ENCODE measurements around the gene GUCA2A.

The GUCA2A gene

GRCh38 chr1:42148166-42148565 is 16.4 kb downstream of the GUCA2A start:
- no peak for TF ChIP-seq TEAD4 (IDR thresholded peaks at IDR 0.05)
- TF ChIP-seq ZBTB7A (IDR thresholded peaks at IDR 0.05; ENCODE audit: low read depth) = no peak
- no peak for TF ChIP-seq NFIC (IDR thresholded peaks at IDR 0.05)
- TF ChIP-seq YY1 (IDR thresholded peaks at IDR 0.05; ENCODE audit: low read depth) = no peak
- no peak for TF ChIP-seq FOXM1 (IDR thresholded peaks at IDR 0.05; ENCODE audit: borderline replicate concordance, low read depth)
- TF ChIP-seq CREB1 (IDR thresholded peaks at IDR 0.05; ENCODE audit: low read depth) = no peak
- no peak for TF ChIP-seq CEBPB (IDR thresholded peaks at IDR 0.05)
- no peak for TF ChIP-seq EGR1 (IDR thresholded peaks at IDR 0.05)

- TF ChIP-seq EGR1 (IDR thresholded peaks at IDR 0.05) (no peak), MAX (IDR thresholded peaks at IDR 0.05) (peak; percentile 37; the same call in 1 of the 2 replicates), TAF1 (IDR thresholded peaks at IDR 0.05; ENCODE audit: low read depth) (no peak), CREB1 (IDR thresholded peaks at IDR 0.05; ENCODE audit: low read depth) (no peak), ZBTB7A (IDR thresholded peaks at IDR 0.05; ENCODE audit: low read depth) (no peak), TCF12 (IDR thresholded peaks at IDR 0.05; ENCODE audit: low read depth) (no peak), FOXM1 (IDR thresholded peaks at IDR 0.05; ENCODE audit: borderline replicate concordance, low read depth) (no peak), YY1 (IDR thresholded peaks at IDR 0.05; ENCODE audit: low read depth) (no peak), USF1 (IDR thresholded peaks at IDR 0.05) (no peak), CEBPB (IDR thresholded peaks at IDR 0.05) (peak; percentile 77), NFIC (IDR thresholded peaks at IDR 0.05) (no peak), TEAD4 (IDR thresholded peaks at IDR 0.05) (no peak), REST (IDR thresholded peaks at IDR 0.05; ENCODE audit: low read depth) (no peak), RAD21 (IDR thresholded peaks at IDR 0.05; ENCODE audit: low read depth) (peak; percentile 95), EP300 (IDR thresholded peaks at IDR 0.05; ENCODE audit: borderline replicate concordance) (no peak)
Observed at GRCh38 chr1:42146626-42147320, 17.8 kb downstream of the GUCA2A start.

- no peak for TF ChIP-seq EGR1 (IDR thresholded peaks at IDR 0.05)
- no peak for TF ChIP-seq ZBTB7A (IDR thresholded peaks at IDR 0.05; ENCODE audit: low read depth)
- no peak for TF ChIP-seq CREB1 (IDR thresholded peaks at IDR 0.05; ENCODE audit: low read depth)
- no peak for TF ChIP-seq NFIC (IDR thresholded peaks at IDR 0.05)
- TF ChIP-seq USF1 (IDR thresholded peaks at IDR 0.05) = no peak
- no peak for TF ChIP-seq REST (IDR thresholded peaks at IDR 0.05; ENCODE audit: low read depth)
- TF ChIP-seq YY1 (IDR thresholded peaks at IDR 0.05; ENCODE audit: low read depth) = no peak
- no peak for TF ChIP-seq MAX (IDR thresholded peaks at IDR 0.05)
- TF ChIP-seq EP300 (IDR thresholded peaks at IDR 0.05; ENCODE audit: borderline replicate concordance) = no peak
- TF ChIP-seq RAD21 (IDR thresholded peaks at IDR 0.05; ENCODE audit: low read depth) = no peak
- TF ChIP-seq CEBPB (IDR thresholded peaks at IDR 0.05) = no peak
- no peak for TF ChIP-seq TAF1 (IDR thresholded peaks at IDR 0.05; ENCODE audit: low read depth)
- TF ChIP-seq TCF12 (IDR thresholded peaks at IDR 0.05; ENCODE audit: low read depth) = no peak
- TF ChIP-seq TEAD4 (IDR thresholded peaks at IDR 0.05) = no peak
- TF ChIP-seq FOXM1 (IDR thresholded peaks at IDR 0.05; ENCODE audit: borderline replicate concordance, low read depth) = no peak
Observed at GRCh38 chr1:42145764-42146625, 18.6 kb downstream of the GUCA2A start.

- no peak for TF ChIP-seq CREB1 (IDR thresholded peaks at IDR 0.05; ENCODE audit: low read depth)
- TF ChIP-seq REST (IDR thresholded peaks at IDR 0.05; ENCODE audit: low read depth) = no peak
- no peak for TF ChIP-seq TCF12 (IDR thresholded peaks at IDR 0.05; ENCODE audit: low read depth)
- TF ChIP-seq USF1 (IDR thresholded peaks at IDR 0.05) = no peak
- TF ChIP-seq RAD21 (IDR thresholded peaks at IDR 0.05; ENCODE audit: low read depth) = no peak
- no peak for TF ChIP-seq EGR1 (IDR thresholded peaks at IDR 0.05)
- TF ChIP-seq NFIC (IDR thresholded peaks at IDR 0.05) = no peak
- no peak for TF ChIP-seq MAX (IDR thresholded peaks at IDR 0.05)
- no peak for TF ChIP-seq ZBTB7A (IDR thresholded peaks at IDR 0.05; ENCODE audit: low read depth)
- no peak for TF ChIP-seq EP300 (IDR thresholded peaks at IDR 0.05; ENCODE audit: borderline replicate concordance)
- no peak for TF ChIP-seq TAF1 (IDR thresholded peaks at IDR 0.05; ENCODE audit: low read depth)
- no peak for TF ChIP-seq YY1 (IDR thresholded peaks at IDR 0.05; ENCODE audit: low read depth)
- no peak for TF ChIP-seq FOXM1 (IDR thresholded peaks at IDR 0.05; ENCODE audit: borderline replicate concordance, low read depth)
- no peak for TF ChIP-seq TEAD4 (IDR thresholded peaks at IDR 0.05)
Observed at GRCh38 chr1:42145389-42145716, 19.2 kb downstream of the GUCA2A start.
